GM21447 (cell line): Measurements from ENCODE around the gene CRYGA.

Source experiments
- ATAC-seq: cut with Tn5 transposase; IDR thresholded peaks from one replicate; pipeline ENCODE4 v1.9.1; 2021; ENCODE audit not compliant: unreplicated experiment

The CRYGA gene

DNA sequence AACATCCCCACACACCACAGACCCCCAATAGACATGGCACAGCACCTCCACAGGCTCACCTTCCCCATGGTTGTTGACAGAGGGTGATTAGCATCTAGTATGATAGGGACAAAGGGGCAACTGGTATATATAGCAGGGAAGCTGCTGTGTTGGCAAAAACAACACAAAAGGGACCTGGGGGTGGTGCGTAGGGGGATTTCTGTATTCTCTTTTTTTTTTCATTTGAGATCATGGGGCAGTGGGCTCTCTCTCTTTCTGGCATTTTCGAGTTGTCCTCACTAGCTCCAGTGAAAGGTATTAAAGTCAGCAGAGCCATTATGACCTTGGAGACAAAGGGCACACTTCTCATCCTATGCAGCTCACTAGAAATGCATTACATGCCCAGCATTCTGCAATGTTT is at the start of gene CRYGA:
Gene CRYGA, minus strand, starts transcription at position 101 of the 400 bp plus-strand sequence. Its CDS starts 33 bp downstream, at position 68.
- ATAC-seq = no peak

DNA sequence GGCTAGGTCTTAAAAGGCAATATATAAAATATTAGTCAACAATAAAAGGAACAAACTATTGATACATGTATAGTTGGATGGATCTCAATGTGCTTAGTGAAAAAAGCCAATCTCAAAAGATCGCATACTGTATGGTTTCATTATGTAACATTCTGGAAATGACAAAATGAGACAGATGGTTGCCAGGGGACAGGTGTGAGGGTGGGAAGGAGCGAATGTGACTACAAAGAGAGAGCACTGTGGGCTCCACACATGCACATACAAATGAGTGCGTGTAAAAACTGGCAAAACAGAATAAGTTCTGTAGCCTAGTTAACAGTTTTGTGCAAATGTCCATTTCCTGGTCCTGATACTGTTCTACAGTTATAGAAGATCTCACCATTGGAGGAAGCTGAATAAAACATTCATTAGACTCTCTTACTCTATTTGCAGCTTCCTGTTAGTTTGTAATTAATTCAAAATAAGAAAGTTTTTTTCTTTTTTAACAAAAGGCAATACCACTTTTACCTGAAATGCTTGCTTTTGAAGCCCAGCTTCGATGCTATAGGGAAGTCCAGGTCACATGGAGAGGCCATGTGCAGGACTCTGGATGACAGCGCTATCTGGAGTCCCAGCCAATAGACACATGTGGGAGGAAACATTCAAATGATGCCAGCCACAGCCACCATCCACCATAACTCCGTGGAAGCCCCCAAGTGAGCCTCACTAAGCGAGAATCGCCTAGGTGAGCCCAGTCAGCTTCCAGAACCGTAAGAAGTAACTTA is 47.5 kb upstream of the CRYGA start:
- ATAC-seq = no peak

DNA sequence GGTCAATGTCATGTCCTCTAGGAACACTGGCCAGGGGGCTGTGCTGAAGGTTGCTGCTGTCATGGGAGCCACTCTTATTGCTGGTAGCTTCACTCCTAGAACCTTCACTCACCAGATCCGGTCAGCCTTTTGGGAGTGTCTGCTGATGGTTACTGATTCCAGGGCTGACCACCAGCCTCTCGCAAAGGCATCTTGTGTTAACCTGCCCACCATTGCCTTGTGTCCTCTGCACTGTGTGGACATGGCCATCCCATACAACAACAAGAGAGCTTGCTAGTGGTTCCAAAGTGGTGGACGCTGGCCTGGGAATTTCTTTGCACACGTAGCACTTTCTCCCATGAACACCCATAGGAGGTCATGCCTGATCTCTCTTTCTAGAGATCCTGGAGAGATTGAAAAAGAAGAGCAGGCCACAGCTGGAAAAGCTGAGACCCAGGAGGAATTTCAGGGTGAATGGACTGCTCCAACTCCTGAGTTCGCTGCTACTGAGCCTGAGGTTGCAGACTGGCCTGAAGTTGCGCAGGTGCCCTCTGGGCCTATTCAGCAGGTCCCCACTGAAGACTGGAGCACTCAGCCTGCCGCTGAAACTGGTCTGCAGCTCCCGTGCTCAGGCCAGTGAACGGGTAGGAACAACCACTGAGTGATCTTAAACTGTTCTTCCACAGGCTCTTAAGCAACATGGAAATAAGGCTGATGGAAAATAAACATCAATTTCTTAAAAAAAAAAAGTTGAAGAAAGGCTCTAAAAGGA is 45.1 kb upstream of the CRYGA start:
- ATAC-seq = no peak

GRCh38 chr2:208207769-208208168 is 44.4 kb upstream of the CRYGA start:
- no peak for ATAC-seq

DNA sequence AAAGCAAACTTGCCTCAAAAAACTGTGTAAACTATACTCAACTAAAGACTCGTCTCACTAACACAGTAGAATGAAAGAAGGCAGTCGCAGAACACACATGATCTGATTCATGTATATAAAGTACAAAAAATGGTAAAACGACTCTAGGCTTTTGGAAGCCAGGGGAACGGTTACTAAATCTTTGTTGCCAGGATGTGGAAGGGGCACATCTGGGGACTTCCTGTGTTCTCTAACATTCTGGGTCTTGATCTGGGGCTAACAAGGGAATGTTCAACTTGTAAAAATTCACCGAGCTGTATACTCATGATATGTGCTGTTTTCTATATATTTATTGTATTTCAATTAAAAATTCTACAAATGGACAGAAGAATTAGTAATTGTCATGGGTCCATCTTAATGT is 40.8 kb upstream of the CRYGA start:
- no peak for ATAC-seq

- ATAC-seq = no peak
Measured at GRCh38 chr2:208195531-208195930, 32.1 kb upstream of the CRYGA start.

- no peak for ATAC-seq
Measured at GRCh38 chr2:208192611-208193236, 29.3 kb upstream of the CRYGA start.

- no peak for ATAC-seq
Measured at GRCh38 chr2:208189810-208190503, 26.6 kb upstream of the CRYGA start, which contains the start of gene C2orf80. TSS of gene C2orf80 (minus strand) at chr2:208190030. CDS start at chr2:208186986, 3,044 bp downstream.

DNA sequence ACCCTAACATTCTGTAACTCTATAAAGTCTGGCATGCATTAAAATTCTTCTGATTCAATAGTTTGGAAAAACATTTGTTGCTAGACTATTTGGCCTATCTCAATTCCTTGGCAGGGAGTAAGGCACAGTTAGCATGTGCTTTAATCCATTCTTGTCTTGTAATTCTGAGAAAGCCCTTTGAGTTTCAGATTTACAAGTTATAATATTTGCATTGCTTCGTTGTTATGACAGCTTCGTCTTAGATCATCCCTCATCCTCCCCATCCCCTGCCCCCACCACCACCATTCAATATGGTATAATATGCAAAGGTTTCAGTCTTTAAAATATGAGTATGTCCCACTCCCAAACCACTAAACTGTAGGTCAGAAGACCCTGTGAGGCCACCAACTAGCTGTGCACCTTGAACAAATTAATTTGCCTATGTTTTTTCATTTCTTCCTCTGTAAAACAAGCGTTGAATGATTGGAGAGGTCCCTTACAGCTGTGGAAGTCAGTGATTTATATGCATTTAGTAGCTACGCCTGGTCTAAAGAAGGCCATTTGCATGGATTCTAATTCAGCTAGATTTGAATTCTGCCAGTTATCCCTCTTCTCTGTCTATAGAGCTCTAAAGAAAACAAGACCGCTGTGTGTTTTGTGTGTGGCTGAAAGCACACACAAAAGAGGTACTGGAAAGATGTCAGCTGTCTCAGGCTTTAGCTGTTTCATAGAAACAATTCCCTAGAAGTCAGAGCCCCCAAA is 25.9 kb upstream of the CRYGA start:
- ATAC-seq = no peak

- no peak for ATAC-seq
Measured at GRCh38 chr2:208186893-208187292, 23.5 kb upstream of the CRYGA start.

DNA sequence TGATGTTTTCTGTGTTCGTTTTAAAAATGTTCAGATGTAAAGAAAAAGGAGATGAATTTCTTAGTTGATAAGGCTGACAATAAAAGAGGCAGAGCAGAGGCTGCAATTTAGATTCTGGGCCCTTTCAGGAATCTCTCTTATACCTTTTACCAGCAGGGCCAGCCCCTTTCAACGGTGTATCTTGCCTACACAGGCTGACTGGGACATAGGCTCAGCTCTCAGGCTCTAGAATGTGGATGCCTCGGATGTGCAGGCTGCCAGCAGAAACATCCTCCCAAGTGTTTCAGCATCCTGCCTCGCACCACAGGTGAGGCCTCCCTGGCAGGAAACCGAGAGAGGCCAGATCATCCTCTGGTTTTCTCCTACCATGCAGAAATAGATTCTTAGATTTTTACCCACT is 23.1 kb upstream of the CRYGA start:
- no peak for ATAC-seq

DNA sequence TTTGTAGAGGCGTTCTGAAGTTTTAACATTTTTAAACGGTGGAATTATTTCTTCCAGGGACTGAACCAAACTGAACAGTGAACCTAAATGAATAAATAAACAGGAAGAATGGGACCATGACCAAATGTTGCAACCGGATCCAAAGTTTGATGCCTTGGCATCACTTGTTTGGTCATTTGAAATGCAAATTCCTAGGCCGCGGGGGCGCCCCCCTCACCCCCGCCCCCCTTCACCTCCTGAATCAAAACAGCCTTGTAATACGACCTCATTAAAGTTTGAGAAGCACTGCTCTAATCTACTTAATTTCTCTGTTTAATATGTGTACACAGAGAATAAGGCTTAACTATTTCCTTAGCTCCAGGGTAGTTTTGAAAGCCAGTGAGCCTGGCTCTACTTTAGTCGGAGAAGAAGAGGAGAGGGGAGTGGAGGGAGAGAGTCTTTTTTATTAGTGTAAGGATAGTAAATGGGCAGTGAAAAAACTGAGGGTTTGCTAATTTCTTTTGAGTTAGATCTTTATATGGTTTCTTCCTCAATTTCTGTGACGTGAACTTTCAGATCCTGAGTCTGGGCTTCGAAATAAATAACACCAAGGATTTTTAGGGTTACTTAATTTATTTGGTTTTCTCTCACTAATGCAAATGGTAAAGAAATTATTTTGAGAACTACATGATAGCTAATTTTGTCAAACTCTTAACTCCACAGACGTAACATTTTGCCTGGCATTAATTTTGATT is 20.8 kb upstream of the CRYGA start:
- no peak for ATAC-seq

DNA sequence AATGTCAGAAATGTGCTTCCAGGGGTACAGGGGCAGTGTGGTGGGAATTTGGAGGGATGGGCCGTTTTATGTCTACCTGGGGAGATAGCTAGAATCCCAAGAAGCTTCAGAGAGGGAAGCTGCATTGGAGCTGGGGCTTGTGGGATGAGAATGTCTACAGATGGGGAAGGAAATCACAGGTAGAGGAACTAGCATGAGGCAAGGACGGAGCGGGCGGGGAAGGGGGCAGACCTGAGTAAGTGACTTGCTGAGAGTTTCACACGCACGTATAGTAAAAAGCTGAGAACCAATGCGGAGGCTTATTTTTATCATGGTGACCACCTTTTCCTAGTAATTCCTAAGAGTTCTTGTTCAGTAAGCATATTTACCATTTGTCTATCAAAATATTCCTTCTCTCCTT is 20.1 kb upstream of the CRYGA start:
- ATAC-seq = no peak

DNA sequence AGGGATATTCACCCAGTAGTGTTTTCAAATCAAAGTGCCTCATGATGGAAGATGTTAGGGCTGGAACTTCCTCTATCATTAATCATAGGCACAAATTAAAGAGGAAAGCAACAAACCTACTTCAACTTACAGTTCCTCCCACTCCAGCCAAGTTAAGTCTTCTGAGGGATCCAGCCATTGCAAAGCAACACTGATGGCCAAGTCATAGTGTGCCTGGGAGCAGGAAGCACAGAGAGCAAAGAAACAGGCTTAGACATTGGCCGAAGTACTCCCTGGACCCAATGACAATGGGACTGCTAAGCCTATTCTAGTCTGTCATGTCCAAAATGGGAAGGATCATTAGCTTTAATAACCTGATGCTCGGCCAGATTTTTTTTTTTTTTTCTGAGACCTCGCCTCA is 19.4 kb upstream of the CRYGA start:
- no peak for ATAC-seq

DNA sequence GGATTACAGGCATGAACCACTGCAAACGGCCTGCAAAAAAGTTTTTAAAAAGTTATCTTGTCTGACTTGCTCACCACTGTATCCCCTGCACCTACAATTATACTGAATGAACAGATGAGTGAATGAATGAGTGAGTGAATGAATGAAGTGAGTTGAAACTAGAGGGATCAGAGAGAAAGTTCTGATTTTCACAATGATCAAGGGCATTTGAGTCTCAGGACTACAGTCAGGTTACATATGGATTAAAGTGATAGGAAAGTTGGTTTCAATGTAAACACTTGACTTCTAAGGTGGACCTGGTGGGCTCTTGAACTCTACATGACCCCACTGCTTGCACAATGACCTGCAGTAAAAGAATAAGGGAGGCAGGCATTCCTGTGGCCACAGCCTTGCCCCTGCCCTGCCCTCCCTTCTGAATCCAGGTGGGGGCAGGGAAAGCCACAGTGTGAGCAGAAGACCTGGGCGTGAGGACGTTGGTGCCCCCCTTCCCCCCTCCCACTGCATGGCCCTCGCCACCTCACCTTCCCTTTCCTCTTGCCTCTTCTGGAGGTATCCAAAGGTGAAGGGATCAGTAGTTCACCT is 15.7 kb upstream of the CRYGA start:
- ATAC-seq = no peak

GRCh38 chr2:208175840-208176153 is 12.4 kb upstream of the CRYGA start:
- no peak for ATAC-seq

DNA sequence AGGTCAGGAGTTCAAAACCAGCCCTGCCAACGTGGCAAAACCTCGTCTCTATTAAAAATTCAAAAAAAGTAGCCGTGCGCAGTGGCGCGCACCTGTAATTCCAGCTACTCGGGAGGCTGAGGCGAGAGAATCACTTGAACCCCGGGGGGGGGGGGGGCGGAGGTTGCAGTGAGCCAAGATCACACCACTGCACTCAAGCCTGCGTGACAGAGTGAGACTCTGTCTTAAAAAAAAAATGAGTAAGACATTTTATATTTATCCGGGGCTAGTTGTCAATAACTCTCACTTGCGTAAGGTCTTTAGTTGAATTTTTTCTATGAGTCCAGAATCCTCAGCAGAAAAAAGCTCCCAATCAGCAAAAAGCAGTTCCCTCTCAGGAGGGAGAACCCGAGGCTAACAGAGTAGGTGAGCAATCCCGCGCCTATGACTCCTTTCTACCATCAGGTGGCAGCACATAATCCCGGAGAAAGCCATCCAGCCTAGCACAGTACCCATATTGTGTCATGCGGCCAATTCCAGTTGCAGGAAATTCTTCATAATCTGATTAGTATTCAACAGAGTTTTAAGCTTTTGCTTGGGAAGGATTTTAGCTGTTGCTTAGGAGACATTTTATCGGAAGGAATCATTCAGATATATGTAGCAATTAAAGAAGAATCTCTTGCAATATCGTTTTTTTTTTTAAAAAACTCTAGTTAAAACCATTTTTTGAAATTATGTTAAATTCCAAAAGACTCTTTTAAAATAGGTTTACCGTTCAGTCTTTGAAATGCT is 11.9 kb upstream of the CRYGA start:
- ATAC-seq = peak; percentile 100

GRCh38 chr2:208174144-208174543 is 10.8 kb upstream of the CRYGA start:
- ATAC-seq = no peak

- ATAC-seq = no peak
Measured at GRCh38 chr2:208172125-208172524, 8.7 kb upstream of the CRYGA start.
